Mesodermal cell (in vitro differentiated cells): ENCODE results near the gene TOPORS.
"Not testable (repeated sequence)": the region's sequence is repeated elsewhere in the genome, so short reads cannot be mapped to it uniquely, and the experiment has no call there.

Experiments
- H3K27ac ChIP-seq: 2 replicates; pipeline ENCODE4 v1.7.0; 2013; ENCODE audit warnings: mild to moderate bottlenecking, low read depth, low read length, moderate library complexity; ENCODE audit not compliant: severe bottlenecking
- H3K36me3 ChIP-seq: 2 replicates; pipeline ENCODE4 v1.7.1; 2013; ENCODE audit warnings: mild to moderate bottlenecking, low read length, moderate library complexity; ENCODE audit not compliant: control insufficient read depth, insufficient read depth
- H3K4me1 ChIP-seq: one replicate; pipeline ENCODE4 v1.7.1; 2013; ENCODE audit warnings: mild to moderate bottlenecking, low read length; ENCODE audit not compliant: insufficient read depth, control insufficient read depth, poor library complexity, severe bottlenecking
- H3K4me3 ChIP-seq: 2 replicates; pipeline ENCODE4 v1.7.0; 2013; ENCODE audit warnings: low read length, control low read depth, mild to moderate bottlenecking; ENCODE audit not compliant: insufficient read depth, poor library complexity, severe bottlenecking; ENCODE audit errors: extremely low read depth
- H3K9me3 ChIP-seq: 2 replicates; pipeline ENCODE4 v1.7.1; 2013; ENCODE audit warnings: mild to moderate bottlenecking, low read length, moderate library complexity; ENCODE audit not compliant: control insufficient read depth
- WGBS, 2 experiments: methylation state at CpG; one replicate each; pipeline ENCODE4 v1.1.5; 2013; ENCODE audit warnings: missing lambda C conversion rate in 2 of 2; ENCODE audit not compliant: insufficient coverage in 2 of 2; 5-methylcytosine and 5-hydroxymethylcytosine counted together

Gene TOPORS

DNA sequence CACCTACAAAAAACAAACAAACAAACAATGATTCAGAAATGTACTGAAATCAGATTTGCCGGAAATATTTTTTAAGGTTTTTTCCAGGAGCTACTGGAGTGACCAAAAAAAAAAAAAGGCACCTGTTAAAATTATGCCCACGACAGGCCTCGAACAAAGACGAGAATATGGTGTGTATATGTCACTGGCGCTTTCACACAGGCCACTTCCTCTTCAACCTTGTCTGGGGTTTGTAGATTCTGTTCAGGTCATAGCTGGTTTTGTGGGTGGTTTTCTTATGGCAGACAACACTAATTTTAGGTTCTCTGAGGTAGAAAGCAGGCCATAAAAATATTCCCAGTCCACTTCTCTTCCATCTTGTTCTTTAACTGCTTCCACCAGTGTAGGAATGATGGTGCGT is 13.6 kb upstream of the TOPORS start:
- H3K36me3 ChIP-seq = peaks cover 53% of the 10 kb centered on the region
- 96 to 100% methylated on average over 3 to 5 of the region's 6 CpGs for WGBS, 2 experiments
- no peaks in the 10 kb centered on the region for H3K4me1 ChIP-seq
- no peak overlapping the region for H3K27ac ChIP-seq
- H3K4me3 ChIP-seq = no peak overlapping the region
- no peaks in the 10 kb centered on the region for H3K9me3 ChIP-seq

DNA sequence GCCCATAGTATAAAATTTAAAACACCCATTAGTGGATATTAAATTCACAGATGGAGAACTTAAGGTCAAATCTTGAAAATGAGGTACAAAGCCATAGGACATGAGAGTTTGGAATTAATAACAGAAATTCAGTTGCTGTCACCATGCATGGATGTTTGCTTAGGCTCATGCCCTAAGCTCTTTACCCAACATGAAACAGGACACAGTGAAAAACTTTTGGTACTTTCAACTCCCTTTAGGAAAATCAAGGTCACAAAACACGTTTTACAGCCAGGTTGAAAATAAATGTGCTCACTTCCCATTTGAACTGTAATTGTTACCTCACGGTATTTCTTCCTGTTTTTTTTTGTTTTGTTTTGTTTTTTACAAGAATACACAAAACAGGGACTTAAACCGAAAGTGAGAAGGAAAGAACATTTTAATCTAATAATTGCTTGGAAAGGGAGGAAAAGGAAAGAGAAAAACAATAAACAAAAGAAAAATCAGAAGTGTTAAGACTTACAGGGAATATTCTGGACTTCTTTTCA is 6.1 kb upstream of the TOPORS start:
- H3K4me1 ChIP-seq = no peaks in the 10 kb centered on the region
- H3K36me3 ChIP-seq = peaks cover 3% of the 10 kb centered on the region
- no peaks in the 10 kb centered on the region for H3K9me3 ChIP-seq
- H3K4me3 ChIP-seq = no peak overlapping the region
- no peak overlapping the region for H3K27ac ChIP-seq
- WGBS, 2 experiments = 100% methylated on average over 1 of the region's 3 CpGs; no CpG with 5 or more reads in 1 of the 2 experiments

DNA sequence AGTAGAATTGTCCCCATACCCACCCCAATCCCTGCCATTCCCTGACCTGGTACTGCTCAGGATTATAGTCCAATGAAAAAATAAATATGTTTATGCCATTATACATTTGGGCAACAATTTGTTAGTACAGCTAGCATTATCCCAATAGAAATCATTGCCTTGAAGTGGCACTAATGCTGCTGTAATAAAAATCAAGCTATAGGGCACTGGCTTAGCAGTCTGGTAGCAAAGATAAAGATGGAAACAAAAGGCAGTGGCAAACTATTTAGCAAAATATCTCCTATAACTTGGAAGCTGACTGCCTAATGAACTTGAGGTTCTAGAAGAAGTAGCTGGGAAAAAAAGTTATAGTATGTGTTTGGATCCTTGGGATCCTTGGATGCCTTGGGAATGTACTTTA is 2.2 kb upstream of the TOPORS start:
- H3K27ac ChIP-seq = no peak overlapping the region
- H3K4me1 ChIP-seq = no peaks in the 10 kb centered on the region
- H3K36me3 ChIP-seq = peaks cover 3% of the 10 kb centered on the region
- H3K9me3 ChIP-seq = no peaks in the 10 kb centered on the region
- H3K4me3 ChIP-seq = no peak overlapping the region

DNA sequence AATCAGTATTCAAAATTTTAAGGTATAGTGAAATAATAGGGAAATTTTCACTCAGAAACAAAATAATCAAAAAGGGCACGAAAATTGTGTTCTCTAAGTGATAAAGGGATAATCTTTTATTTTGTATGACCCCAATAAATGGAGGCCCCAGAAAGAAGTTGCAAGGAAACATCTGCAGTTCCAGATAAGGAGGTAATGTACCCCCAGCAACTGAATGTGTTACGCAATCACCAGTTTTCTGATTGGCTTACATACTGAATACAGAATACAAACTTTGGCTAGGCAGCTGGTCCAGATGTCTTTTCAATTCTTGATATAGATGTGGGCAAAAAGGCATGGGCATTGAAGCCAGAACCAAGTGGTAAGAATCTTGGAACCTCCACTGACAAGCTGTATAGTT is 1.7 kb upstream of the TOPORS start:
- Histone ChIP-seq H3K4me3 (no peak overlapping the region), H3K27ac (no peak overlapping the region), H3K4me1 (no peaks in the 10 kb centered on the region), H3K9me3 (no peaks in the 10 kb centered on the region), H3K36me3 (peaks cover 8% of the 10 kb centered on the region)
- no CpG with 5 or more reads among the region's 2 CpGs for WGBS, 2 experiments

DNA sequence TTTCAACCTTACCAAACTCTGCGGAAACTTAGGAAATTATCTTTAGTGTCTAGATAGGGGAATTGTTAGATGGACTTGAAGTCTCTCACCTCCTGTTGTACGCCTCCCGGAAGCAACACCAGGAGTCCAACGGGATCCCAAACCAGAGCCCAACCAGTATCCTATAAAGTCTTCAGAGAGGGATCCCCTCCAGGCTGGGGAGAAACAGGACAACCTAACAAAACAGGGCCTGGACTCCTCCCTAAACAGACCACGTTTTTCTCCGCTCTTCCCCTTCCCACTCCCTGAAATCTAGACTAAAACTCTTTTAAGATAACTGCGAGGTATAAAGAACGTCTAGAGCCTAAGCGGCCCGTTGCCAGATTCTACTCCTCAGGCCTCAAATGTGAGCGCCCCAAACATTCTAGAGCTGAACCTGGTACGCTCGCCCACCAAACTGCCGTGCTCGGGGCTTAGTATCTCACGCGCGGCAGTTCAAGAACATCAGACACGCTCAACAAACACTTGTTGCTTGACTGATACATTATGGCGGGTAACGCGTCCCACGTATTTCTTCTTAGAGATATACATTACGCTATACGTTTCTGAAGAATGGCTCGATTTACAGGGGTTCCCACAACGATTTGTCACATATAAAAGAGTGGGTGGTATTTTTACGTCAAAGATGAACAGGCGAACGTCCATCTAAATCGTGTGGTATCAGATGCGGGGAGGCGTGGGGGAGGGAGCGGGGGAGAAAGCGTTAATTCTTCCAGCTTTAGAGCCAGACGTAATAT is 922 bp downstream of the TOPORS start:
- peaks cover 19% of the 10 kb centered on the region for H3K36me3 ChIP-seq
- H3K4me3 ChIP-seq = peak overlapping the region; percentile 77
- no peaks in the 10 kb centered on the region for H3K4me1 ChIP-seq
- H3K27ac ChIP-seq = peak overlapping the region; percentile 93
- 0% methylated on average over 25 of the region's 36 CpGs for WGBS, 2 experiments
- H3K9me3 ChIP-seq = no peaks in the 10 kb centered on the region

DNA sequence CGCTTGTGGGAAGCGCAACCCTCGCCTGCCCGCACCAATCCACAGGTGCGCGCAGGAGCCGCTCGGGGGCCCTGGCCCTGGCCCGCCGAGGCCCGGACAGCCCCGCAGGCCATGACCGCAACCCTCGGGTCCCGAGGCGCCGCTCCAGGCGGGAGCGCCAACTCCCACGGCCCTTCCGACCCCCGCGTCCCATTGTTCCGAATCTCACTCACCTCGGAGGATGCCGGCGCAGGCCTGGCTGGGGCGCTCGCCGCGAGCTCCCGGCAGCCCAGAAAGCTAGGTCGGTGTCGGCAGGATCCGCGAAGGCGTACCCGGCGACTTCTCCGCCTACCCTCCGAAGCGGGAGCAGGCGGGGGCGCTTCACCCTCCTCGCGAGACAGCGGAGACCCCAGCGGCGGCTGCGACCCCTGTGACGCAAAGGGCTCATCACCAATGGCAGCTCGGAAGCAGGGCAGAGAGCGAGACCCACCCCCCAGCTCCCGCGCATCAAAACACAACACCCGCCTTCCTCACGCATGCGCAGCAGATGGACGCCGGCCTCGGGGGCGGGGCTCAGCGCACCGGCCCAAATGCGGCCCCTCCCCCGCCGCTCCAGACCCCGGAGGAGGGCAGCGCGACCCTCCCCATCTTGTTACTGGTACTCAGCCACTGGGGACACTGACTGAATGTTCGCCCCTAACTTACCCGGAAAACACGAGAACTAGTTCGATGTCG is 1.7 kb downstream of the TOPORS start:
- WGBS, 2 experiments = 0% methylated on average over 64 to 66 of the region's 75 CpGs
- H3K9me3 ChIP-seq = no peaks in the 10 kb centered on the region
- H3K4me3 ChIP-seq = peak overlapping the region; percentile 77
- peak overlapping the region; percentile 93 for H3K27ac ChIP-seq
- H3K36me3 ChIP-seq = peaks cover 19% of the 10 kb centered on the region
- no peaks in the 10 kb centered on the region for H3K4me1 ChIP-seq

DNA sequence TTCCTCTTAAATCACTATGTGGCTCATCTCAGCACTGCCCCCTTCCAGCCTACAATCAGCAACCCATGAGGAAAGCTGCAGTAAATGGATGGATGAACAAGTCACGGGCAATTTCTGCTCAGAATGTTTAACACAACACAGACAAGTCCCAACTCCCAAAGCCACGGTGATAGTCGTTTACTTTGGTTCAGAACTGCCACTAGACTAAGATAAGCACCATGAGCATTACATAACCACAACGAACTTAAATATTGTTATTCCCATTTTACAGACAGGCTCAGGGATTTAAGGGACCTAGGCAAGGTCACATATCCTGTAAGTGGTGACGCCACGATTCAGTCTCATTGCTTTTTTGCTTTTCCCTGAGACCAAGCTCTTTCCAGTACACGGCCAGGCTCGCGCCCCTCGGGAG is 2.2 kb downstream of the TOPORS start:
- peaks cover 19% of the 10 kb centered on the region for H3K36me3 ChIP-seq
- H3K4me3 ChIP-seq = peak overlapping the region; percentile 77
- H3K9me3 ChIP-seq = no peaks in the 10 kb centered on the region
- H3K4me1 ChIP-seq = no peaks in the 10 kb centered on the region
- H3K27ac ChIP-seq = peak overlapping the region; percentile 93
- WGBS, 2 experiments = 1 to 5% methylated on average over 6 to 8 of the region's 10 CpGs

DNA sequence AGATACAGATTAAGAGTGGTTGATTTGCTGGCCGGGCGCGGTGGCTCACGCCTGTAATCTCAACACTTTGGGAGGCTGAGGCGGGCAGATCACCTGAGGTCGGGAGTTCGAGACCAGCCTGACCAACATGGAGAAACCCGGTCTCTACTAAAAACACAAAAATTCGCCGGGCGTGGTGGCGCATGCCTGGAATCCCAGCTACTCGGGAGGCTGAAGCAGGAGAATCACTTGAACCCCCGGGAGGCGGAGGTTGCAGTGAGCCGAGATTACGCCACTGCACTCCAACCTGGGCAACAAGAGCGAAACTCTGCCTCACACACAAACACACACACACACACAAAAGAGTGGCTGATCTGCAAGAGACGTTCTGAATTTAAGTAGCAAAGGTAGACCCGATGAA is 4.2 kb downstream of the TOPORS start:
- not testable (repeated sequence) for H3K9me3 ChIP-seq, H3K27ac ChIP-seq, H3K4me1 ChIP-seq, H3K4me3 ChIP-seq
- H3K36me3 ChIP-seq = peaks cover 29% of the 10 kb centered on the region
- WGBS, 2 experiments = 97 to 99% methylated on average over 15 to 17 of the region's 20 CpGs

DNA sequence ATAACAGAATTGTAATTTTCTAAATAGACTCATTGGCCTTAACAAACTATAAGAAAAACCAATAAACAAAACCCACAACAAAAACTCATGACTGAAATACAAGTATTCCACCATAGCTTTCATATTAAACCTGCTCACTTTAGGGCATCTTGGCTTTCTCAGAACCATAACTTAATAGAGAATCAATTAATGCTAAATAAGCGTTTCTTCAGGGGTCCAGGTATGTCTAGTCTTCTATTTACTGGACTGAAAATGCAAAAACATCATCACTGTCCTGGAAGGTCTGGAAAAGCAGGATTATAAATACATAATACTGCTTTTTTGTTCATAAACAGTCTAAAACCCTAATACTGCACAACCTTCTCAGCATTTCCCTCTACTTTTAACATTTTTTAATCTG is 6.5 kb downstream of the TOPORS start:
- H3K27ac ChIP-seq = no peak overlapping the region
- no CpG with 5 or more reads among the region's 1 CpG for WGBS, 2 experiments
- H3K4me3 ChIP-seq = no peak overlapping the region
- no peaks in the 10 kb centered on the region for H3K9me3 ChIP-seq
- no peaks in the 10 kb centered on the region for H3K4me1 ChIP-seq
- peaks cover 50% of the 10 kb centered on the region for H3K36me3 ChIP-seq

DNA sequence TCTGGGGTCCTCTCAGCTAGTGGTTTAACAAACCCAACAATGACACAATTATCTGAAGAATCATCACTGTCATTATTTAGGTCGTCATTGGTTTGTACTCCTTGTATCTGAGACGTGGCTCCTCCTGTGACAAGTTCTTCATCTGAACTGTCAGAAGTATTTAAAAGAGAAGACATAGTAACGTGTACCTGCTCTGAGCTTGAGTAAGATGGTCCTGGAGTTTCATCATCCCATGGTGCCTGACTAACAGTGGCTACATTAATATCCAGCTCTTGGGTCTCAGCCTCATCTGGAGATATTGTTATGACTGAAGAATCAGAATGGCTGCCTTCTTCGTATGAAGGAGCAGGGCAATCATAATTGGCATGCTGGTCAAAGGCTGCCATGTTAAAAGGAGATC is 9.3 kb downstream of the TOPORS start:
- Histone ChIP-seq H3K36me3 (peaks cover 53% of the 10 kb centered on the region), H3K9me3 (no peaks in the 10 kb centered on the region)
- WGBS, 2 experiments = 92 to 100% methylated on average over 3 of the region's 4 CpGs

DNA sequence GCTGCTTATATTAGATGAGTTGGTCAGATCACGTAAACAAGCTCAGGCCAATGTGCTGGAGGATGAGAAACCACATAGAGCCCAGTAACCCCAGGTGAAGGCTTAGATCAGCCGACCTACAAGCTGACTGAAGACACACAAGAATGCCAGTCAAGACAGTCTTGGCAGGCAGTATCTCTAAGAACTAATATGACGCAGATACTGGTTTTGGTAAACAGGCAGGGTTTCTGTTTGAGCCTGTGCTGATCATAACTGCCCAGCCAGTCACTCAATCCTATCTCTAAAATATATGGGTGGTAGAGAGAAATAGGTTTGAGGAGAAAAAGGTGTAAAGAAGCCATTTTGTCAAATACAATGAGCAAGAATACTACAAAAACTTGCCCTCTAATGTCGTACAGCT is 18.6 kb downstream of the TOPORS start:
- Histone ChIP-seq H3K4me3 (no peak overlapping the region), H3K9me3 (no peaks in the 10 kb centered on the region), H3K4me1 (no peaks in the 10 kb centered on the region), H3K27ac (no peak overlapping the region), H3K36me3 (peaks cover 9% of the 10 kb centered on the region)
- WGBS, 2 experiments = 94 to 97% methylated on average over 3 to 4 of the region's 4 CpGs

More for the DNA sequence above, 9.3 kb downstream of the TOPORS start:
- H3K4me1 ChIP-seq = no peaks in the 10 kb centered on the region
- H3K4me3 ChIP-seq = no peak overlapping the region
- no peak overlapping the region for H3K27ac ChIP-seq
